G401.6 (cell line): ENCODE data around the gene USF2.
"Not testable (repeated sequence)": the region's sequence is repeated elsewhere in the genome, so short reads cannot be mapped to it uniquely, and the experiment has no call there.

Source experiments
- FAIRE-seq: peaks from 2 replicates; lab custom pipeline; 2012; peaks lifted over from hg19 to GRCh38; lab: Jason Lieb, UNC

Gene USF2, protein sequence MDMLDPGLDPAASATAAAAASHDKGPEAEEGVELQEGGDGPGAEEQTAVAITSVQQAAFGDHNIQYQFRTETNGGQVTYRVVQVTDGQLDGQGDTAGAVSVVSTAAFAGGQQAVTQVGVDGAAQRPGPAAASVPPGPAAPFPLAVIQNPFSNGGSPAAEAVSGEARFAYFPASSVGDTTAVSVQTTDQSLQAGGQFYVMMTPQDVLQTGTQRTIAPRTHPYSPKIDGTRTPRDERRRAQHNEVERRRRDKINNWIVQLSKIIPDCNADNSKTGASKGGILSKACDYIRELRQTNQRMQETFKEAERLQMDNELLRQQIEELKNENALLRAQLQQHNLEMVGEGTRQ

DNA sequence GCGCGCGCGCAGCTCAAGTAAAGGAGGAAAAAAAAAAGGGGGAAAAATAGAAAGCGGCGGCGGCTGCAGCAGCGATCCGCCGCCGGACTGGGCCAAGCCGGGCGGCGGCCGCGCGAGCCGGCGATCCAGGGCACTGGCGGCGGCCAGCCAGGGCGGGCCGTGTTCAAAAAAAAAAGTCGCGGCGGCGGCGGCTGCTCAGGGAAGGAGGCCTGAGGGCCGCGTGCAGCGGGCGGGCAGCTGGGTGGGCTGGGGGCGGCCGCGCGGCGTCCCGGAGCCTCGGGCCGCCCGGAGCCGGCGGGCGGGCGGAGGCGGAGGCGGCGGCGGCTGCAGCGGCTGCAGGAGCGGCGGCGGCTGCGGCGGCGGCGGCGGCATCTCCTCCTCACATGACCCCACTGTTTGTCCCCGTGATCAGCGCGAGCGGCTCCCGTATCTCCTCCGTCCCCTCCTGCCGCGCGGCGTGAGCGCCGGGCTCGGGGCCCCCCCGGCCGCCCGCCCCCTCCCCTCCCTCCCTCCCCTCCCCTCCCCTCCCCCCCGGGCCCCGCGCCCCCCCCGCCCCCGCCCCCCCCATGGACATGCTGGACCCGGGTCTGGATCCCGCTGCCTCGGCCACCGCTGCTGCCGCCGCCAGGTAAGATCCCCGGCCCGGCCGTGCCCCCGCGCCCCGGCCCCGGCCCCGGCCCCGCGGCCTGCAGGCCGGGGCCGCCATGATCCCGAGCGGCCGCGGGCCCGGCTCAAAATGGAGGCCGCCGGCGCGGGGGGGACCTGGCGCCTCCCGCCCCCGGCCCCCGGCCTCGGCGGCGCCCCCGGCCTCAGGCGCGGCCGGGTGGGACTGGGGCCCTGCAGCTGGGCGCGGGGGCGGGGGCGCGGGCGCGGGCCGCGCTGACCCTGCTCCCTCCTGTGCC, at the start of gene USF2:
TSS of gene USF2 (plus strand) at position 427 of the 902 bp plus-strand sequence. CDS start at position 567, 140 bp downstream.
- no peak for FAIRE-seq

DNA sequence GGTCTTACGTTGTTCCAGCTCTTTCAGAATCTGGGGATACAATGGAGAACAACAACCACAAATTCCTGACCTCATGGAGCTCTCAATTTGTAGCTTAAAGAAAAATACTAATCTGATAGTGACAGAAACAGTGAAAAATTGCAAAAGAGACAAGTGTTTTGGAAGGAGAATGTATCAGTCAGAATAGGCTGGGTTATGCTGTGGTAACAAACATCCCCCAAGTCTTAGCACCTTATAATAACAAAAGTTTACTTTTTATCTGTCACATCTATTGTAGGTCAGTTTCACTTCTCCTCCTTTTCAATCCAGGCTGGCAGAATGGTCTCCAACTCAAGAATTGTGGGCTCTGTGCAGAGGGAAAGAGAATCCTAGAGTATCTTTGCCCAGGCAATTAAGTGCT, 49.8 kb upstream of the USF2 start:
- FAIRE-seq, result no peak

DNA sequence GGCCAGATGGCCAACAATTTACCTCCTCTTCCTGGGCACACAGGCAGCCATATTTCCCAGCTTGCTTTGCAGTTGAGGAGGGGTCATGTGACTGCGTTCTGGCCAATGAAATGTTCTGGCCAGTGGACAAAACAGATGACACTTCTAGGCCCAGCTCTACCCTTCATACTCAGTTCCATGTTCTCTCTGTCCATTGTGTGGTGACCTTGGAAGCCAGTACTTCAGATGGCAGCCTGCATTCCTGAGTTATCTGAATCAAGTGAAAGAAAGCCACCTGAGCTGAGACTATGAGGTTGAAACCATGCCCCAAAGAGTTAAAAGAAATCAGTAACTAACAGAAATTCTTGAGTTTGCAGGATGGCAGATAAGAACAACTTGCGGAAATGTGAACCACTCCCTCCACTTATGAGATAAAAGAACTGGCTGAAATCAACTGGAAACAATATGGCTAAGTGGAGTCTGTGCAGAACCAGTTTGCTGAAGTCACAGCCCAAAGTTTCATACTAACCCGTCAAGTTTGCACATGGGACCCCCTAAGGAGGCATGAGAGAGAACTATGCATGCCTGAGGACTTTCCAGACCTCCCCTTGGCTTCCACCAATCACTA, 48.3 kb upstream of the USF2 start:
- no peak for FAIRE-seq

DNA sequence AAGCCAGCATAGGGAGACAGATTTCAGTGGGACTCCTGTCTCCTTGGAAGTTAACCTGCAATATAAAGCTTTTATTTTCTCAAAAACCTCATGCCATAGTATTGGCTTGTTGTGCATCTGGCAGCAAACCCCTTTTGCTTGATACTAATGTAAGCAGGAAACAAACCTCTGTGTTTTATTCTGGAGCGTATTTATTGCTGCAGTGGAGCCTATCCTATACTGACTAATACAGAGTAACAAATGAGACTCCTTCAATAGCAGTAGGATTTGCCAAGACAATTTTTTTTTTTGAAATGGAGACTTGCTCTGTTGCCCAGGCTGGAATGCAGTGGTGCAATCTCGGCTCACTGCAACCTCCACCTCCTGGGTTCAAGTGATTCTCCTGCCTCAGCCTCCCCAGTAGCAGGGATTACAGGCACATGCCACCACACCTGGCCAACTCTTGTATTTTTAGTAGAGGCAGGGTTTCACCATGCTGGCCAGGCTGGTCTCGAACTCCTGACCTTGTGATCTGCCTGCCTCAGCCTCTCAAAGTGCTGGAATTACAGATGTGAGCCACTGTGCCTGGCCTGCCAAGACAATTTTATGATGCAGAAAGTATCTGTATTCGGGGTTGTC, 47.7 kb upstream of the USF2 start:
- not testable (repeated sequence) for FAIRE-seq

DNA sequence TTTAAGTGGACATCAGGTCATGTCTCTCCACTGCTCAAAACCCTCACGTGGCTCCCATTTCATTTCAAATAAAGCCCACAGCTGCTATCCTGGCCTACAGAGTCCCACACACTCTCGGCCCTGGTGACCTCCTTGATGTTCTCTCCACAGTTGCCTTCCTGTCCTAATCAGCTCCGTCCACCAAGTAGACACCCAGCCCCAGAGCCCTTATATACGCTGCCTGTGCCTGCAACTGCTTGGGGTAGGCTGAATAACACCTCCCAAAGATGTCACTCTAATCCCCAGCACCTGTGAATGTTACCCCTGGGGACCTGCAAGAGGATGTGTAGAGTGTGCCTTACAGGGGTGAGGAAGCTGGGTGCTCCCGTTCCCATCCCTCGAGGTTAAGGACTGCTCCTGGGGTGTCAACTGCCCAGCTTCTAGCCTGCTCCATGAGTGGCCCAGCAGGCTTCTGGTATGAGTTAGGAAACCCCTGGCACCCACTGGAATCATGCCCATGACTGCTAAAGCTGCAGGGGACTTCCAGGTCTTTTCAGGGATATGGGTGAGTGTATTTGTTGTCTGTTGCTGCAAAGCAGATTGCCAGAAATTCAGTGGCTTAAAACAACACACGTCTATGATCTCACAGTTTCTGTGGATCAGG, 46.3 kb upstream of the USF2 start:
- no peak for FAIRE-seq

DNA sequence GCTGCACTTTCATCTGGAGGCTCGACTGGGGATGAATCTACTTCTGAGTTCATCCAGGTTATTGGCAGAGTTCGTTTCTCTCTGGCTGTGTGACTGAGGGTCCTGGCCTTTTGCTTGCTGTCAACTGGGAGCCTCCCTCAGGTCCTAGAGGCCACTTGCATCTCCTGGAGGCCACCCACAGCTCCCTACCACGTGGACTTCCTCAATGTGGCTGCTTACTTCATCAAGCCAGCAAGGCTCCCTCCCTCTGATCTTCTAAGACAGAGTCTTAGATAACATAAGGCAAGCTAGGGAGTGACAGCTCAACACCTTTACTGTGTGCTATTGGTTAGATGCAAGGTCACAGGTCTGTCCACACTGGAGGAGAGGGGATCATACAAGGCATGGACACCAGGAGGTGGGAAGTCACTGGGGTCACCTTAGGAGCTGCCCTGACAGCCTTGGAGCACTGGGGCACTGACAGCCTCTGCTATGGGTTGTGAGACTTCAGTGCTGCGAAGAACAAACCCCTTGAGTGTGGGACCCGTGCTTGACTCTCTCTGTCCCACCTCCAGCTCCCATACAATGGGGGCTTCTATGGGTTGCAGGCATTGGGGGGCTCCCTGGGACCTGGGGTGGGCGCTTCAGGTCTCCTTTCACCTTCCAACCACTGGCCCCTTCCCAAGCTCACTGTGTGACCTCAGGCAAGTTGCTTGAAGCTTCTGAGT, 45.5 kb upstream of the USF2 start:
- FAIRE-seq, result no peak

DNA sequence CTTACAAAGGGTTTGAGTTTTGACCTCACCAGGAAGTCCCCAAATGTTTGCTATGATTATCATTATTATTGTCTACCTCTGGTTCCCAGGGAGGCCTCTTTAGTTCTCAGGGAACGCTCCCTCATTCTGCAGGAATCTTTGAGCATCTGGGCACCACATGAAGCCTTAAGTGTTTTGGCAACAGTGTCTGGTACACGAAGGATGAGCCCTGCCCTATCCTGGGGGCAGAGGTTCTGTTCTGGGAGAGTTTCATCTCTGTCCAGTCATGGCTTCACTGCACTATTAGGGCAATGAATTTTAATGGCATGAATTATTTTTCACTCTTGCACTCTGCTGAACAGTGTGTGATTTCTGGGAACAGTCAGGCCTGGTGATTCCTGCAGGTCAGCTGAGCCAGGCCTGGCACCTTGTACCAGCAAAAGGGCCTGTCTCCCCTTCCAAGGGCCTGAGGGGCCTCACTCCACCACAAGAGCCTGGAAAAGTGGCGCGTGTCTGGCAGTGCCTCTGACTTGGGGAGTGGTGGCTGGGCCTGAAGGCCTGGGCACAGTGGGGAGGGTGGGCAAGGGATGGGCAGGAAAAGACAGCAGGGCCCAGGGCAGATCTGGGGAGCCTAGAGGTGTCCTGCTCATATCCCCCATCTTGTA, 44.8 kb upstream of the USF2 start:
- no peak for FAIRE-seq

DNA sequence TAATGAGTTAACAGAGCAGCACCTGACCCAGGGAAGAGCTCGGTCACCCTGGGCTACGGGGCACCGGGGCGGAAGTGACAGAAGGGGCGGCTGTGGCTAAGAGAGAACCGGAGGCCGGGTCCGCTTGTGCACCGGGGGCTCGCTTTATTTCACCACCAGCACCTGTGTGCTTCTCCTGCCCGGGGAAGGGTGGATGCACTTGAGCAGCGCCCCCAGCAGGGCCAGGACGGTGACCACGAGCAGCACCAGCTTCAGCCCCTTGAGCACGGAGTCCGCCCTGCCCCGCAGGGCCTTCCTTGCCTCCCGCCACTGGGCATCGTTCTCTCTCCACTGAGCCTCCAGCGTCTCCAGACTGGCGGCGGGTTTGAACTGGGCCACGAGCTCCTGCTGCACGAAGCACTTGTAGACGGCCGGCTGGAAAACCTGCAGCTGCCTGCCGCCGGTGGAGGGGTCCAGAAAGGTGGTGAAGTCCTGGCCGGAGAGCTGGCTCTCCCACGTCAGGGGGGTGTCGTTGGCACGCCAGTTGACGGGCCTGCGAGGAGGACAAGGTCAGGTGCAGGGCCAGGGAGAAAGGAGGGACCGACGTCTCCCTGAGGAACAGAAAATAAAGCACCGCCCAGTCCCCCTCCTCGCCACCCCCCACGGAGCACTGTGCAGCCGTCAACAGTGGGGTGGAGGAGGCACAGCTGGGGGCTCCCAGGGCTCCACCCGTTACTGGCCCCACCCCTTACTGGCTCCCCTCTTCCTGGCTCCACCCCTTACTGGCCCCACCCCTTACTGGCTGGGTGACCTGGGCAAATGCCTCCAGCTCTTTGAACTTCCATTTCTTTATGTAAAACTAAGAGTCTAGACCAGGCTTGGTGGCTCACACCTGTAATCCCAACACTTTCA, 43.8 kb upstream of the USF2 start:
- no peak for FAIRE-seq

DNA sequence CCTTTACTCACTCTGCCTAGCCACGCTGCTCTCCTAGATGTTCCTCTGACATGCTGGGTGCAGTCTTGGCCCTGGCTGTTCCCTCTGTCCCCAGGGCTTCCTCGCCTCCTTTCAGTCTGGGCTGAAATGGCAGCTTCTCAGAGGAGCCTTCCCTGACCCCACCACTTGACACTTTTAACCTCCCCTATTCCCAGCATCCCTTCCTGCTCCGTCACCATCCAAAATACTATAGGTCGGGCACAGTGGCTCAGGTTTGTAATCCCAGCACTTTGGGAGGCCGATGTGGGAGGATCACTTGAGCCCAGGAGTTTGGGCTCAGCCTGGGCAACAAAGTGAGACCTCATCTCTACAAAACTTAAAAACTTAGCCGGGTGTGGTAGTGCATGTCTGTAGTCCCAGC, 42.8 kb upstream of the USF2 start:
- no peak for FAIRE-seq

DNA sequence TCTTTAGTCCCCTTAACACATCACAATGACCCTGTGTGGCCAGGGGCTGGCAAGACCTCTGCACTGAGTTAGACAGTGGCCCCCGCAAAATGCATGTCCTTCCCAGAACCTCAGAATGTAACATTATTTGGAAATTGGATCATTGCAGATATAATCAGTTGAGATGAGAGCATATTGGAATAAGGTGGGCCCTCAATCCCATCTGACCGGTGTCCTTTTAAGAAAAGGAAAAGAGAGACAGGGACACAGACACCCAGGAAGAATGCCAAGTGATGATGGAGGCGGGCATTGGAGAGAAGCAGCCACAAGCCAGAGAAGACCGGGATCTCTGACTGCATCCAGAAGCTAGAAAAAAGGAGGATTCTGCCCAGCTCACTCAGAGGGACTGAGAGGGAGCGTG, 42.0 kb upstream of the USF2 start:
- FAIRE-seq, result no peak

DNA sequence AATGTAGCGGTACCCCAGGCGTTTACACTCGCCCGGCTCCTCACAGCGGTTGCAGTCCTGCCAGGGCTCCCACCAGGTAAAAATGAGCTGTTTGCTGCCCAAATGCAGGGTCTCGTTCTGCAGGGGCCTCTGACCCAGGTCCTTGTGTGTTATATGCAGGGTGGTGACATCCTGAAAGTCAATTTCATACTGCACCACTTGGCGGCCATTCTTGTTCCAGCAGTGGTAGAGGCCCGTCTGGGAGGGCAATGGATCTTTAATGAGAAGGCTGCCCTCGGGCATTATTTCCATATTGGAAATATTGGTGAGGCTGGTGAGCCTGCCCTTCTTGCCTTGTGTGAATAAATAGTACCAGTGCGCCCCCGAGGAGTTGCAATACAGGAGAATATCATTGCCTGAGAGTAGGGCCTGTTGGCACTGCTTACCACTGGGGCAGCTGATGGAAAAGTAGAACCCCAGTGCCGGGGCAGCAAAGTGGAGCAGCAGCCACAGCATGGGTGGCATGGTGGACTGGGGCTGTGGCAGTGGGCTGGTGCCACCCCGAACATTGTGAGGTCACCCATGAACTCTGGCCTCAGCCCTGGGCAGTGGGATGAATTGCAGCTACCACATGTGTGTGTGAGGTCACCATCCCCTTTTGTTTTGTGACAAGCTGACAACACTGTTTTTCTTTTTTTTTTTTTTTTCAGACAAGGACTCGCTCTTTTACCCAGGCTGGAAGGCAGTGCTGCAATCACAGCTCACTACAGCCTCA, 40.4 kb upstream of the USF2 start, which contains the start of gene FAM187B:
TSS of gene FAM187B (minus strand) at position 563 of the 754 bp plus-strand sequence. CDS start at position 504, 59 bp downstream.
- FAIRE-seq, result no peak

DNA sequence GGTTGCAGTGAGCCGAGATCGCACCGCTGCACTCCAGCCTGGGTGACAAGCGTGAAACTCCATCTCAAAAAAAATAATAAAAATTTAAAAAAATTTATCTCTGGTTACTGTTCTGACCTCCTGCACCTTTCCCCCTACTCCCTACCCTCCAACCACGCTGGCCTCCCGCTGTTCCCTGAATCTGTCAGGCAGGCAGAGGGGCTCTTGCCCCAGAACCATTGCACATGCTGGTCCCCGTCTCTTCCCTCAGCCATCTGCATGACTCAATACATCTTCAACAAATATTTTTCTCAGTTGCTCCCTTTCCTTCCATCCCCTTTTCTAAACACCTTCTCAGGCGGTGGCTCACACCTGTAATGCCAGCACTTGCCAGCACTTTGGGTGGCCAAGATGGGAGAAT, 39.2 kb upstream of the USF2 start:
- FAIRE-seq, result no peak

DNA sequence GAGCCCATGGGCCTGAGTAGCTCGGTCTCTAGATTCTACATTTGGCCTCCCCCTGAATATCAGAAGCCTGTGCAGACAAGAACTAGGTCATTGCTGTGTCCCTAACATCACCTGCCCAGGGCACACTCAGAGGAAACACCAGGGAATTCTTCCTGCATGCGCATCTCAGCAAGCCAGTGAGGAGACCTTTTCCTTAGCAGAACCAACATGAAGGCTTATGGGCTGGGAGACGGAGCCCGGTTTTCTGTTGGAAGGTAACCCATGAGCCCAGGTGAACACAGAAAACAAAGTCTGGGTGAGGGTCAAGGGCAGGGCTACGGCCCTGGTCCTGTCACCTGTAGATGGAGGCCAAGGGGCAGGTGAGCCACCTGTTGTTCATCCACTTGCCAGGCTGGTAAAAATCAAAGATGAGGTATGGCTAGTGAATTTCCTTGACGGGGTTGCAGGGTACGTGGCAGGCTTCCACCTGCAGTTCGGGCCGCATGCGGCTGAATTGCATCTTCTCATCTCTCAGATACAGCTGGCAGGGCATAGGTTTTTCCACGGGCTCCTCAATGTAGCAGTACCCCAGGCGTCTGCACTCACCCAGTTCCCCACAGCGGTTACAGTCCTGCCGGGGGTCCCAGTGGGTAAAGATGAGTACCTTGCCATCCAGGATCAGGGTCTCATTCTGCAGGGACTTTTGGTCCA, 36.7 kb upstream of the USF2 start:
- no peak for FAIRE-seq

DNA sequence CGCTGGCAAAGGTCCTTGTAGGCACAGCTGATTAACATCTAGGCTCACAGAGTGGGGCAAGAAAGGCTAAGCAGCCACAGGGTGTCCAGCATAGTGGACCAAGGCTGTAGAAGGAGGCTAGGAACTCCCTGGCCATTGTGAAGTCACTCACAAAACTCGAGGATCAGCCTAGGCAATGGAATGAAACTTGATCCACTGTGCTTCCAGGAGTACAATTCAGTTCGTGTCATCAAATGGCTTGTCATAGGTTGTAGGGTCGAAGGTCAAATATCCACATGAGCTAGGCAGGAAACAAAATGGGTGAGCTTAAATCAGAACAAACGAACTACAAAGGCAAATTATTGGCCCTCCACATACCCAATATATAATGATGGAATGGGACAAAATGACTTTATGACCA, 35.9 kb upstream of the USF2 start:
- no peak for FAIRE-seq

DNA sequence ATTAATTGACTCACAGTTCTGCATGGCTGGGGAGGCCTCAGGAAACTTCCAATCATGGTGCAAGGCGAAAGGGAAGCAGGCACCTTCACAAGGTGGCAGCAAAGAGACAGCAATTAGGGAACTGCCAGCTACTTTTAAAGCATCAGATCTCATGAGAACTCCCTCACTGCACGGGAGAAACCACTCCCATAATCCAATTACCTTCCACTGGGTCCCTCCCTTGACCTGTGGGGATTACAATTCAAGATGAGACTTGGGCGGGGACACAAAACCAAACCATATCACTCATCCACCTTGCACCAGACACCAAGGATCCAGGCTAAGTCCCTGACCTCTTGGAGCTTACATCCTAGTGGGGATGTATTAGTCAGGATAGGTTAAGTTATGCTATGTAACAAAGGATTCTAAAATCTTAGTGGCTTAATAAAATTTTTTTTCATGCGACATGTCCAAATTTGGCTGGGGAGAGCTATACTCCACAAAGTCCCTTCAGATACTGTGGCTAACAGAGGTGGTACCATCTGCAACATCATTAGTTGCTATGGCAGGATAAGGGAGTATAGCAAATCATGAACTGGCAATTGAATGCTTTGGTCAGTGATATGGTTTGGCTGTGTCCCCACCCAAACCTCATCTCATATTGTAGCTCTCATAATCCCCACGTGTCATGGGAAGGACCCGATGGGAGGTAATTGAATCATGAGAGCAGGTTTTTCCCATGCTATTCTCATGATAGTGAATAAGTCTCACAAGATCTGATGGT, 31.9 kb upstream of the USF2 start:
- FAIRE-seq, result no peak

DNA sequence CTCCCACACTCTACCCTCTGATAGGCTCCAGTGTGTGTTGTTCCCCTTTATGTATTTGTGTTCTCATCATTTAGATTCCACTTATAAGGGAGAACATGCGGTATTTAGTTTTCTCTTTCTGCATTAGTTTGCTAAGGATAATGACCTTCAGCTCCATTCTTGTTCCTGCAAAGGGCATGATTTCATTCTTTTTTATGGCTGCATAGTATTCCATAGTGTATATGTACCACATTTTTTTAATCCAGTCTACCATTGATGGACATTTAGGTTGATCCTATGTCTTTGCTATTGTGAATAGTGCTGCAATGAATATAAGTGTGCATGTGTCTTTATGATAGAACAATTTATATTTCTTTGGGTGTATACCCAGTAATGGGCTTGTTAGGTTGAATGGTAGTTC, 29.2 kb upstream of the USF2 start:
- not testable (repeated sequence) for FAIRE-seq

DNA sequence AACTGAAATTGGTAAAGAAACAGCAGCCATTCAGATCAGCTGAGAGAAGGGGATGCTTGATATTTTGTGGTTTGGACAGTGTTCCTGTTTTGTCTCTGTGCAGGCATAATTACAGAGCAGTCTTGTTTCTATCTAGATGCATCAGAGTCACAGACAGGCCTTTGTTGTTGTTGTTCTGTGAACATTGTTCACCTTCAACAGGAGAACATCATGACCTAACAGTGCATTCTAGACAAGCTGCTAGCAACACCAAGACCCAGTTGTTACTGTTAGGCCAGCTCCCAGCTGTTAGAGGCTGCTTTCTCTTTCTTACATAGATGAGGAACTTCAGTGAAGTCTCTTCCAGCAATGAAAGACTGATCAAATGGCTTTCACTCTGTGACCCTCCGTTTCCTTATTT, 28.4 kb upstream of the USF2 start:
- FAIRE-seq, result no peak

DNA sequence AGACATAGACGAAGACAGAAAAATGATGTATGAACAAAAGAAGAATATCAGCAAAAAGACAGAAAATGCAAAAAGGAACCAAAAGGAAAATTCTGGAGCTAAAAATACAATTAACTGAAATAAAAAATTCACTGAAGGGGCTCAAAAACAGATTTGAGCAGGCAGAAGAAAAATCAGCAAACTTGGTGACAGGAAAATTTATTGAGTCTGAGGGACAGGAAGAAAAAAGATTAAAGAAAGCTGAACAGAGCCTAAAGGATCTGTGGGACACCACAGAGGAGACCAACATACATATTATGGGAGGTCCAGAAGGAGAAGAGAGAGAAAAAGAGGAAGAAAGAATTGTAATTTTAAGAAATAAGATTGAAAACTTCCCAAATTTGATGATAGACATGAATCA, 27.3 kb upstream of the USF2 start:
- FAIRE-seq, result no peak
